WTC11 (cell line): ENCODE data around the gene TBC1D22A. TPM values are rescaled to one million over a fixed set of nuclear protein-coding genes. Genes with fewer than 3 reads are reported as not detected.

Source experiments
- ATAC-seq: fragments of 200-7000 bp; cut with Tn5 transposase; 2 replicates; pipeline ENCODE4 v1.10.0; 2021; ENCODE audit warnings: mild to moderate bottlenecking, moderate library complexity
- CTCF ChIA-PET: fragments of 300-600 bp; sonication (Branson Sonifier 250); formaldehyde crosslinking; loops from one replicate; lab custom pipeline; 2021; ENCODE audit warnings: antibody characterized with exemption; lab: Charles Lee
- POLR2A ChIA-PET: fragments of 350-600 bp; sonication (Branson Sonifier 250); formaldehyde crosslinking; loops from one replicate; lab custom pipeline; 2021; ENCODE audit warnings: antibody characterized with exemption; lab: Charles Lee
- DNase-seq: peaks from one replicate; pipeline ENCODE4 v3.0.0; 2021; ENCODE audit warnings: low spot score
- H3K27ac Mint-ChIP-seq: 2 replicates; pipeline ENCODE4 v1.8.0; 2021; ENCODE audit warnings: mixed read lengths
- H3K27me3 Mint-ChIP-seq: 2 replicates; pipeline ENCODE4 v1.8.0; 2021; ENCODE audit warnings: low read depth, mild to moderate bottlenecking, moderate library complexity, mixed read lengths
- H3K36me3 Mint-ChIP-seq: 2 replicates; pipeline ENCODE4 v1.8.0; 2021; ENCODE audit warnings: mixed read lengths
- H3K4me1 Mint-ChIP-seq: 2 replicates; pipeline ENCODE4 v1.8.0; 2022; ENCODE audit warnings: mixed read lengths
- H3K4me3 Mint-ChIP-seq: 2 replicates; pipeline ENCODE4 v1.8.0; 2021; ENCODE audit warnings: mild to moderate bottlenecking, moderate library complexity, mixed read lengths
- H3K9me3 Mint-ChIP-seq: 2 replicates; pipeline ENCODE4 v1.8.0; 2021; ENCODE audit warnings: mixed read lengths
- ARID4B ChIP-seq: sonication (generic); formaldehyde crosslinking; IDR thresholded peaks from 2 replicates; pipeline ENCODE4 v1.8.0; 2023; ENCODE audit warnings: missing genetic modification reagents, mild to moderate bottlenecking, borderline replicate concordance
- E2F1 ChIP-seq: sonication (generic); formaldehyde crosslinking; IDR thresholded peaks from 2 replicates; pipeline ENCODE4 v1.8.0; 2022; ENCODE audit warnings: mild to moderate bottlenecking, missing genetic modification reagents
- ELF4 ChIP-seq: sonication (generic); formaldehyde crosslinking; IDR thresholded peaks from 2 replicates; pipeline ENCODE4 v1.8.1; 2022; ENCODE audit warnings: low read depth, mild to moderate bottlenecking, moderate library complexity, missing genetic modification reagents
- ERG ChIP-seq: fragments of 250-450 bp; sonication (Bioruptor Pico); IDR thresholded peaks from 2 replicates; pipeline ENCODE4 v1.8.0; 2021; ENCODE audit warnings: mild to moderate bottlenecking
- FOXK1 ChIP-seq: sonication (generic); formaldehyde crosslinking; IDR thresholded peaks from 2 replicates; pipeline ENCODE4 v1.8.0; 2022; ENCODE audit warnings: mild to moderate bottlenecking, moderate library complexity, missing genetic modification reagents
- GTF2I ChIP-seq: fragments of 250-450 bp; sonication (Bioruptor Pico); conservative IDR thresholded peaks from 2 replicates; pipeline ENCODE4 v1.4.0; 2021; ENCODE audit warnings: mild to moderate bottlenecking
- JAZF1 ChIP-seq: fragments of 250-450 bp; sonication (Bioruptor Pico); IDR thresholded peaks from 2 replicates; pipeline ENCODE4 v1.9.0; 2021; ENCODE audit warnings: moderate library complexity, mild to moderate bottlenecking, inconsistent platforms
- JUN ChIP-seq: sonication (generic); formaldehyde crosslinking; IDR thresholded peaks from 2 replicates; pipeline ENCODE4 v1.8.0; 2023; ENCODE audit warnings: mild to moderate bottlenecking, missing genetic modification reagents
- NFE2L1 ChIP-seq: sonication (generic); formaldehyde crosslinking; IDR thresholded peaks from 2 replicates; pipeline ENCODE4 v1.8.1; 2023; ENCODE audit warnings: missing genetic modification reagents
- NR1H2 ChIP-seq: sonication (generic); formaldehyde crosslinking; IDR thresholded peaks from 2 replicates; pipeline ENCODE4 v1.9.0; 2021; ENCODE audit warnings: mild to moderate bottlenecking, moderate library complexity, missing genetic modification reagents
- PREB ChIP-seq: sonication (generic); formaldehyde crosslinking; IDR thresholded peaks from 2 replicates; pipeline ENCODE4 v1.8.1; 2022; ENCODE audit warnings: mild to moderate bottlenecking, missing genetic modification reagents, moderate library complexity, borderline replicate concordance
- STAT6 ChIP-seq: sonication (generic); formaldehyde crosslinking; conservative IDR thresholded peaks from 2 replicates; pipeline ENCODE4 v1.8.1; 2023; ENCODE audit warnings: mild to moderate bottlenecking, low read depth, missing genetic modification reagents, moderate library complexity
- TP53 ChIP-seq: sonication (generic); formaldehyde crosslinking; IDR thresholded peaks from 2 replicates; pipeline ENCODE4 v1.8.1; 2023; ENCODE audit warnings: mild to moderate bottlenecking, missing genetic modification reagents
- ZNF396 ChIP-seq: fragments of 250-450 bp; sonication (Bioruptor Pico); IDR thresholded peaks from 2 replicates; pipeline ENCODE4 v1.8.0; 2021; ENCODE audit warnings: mild to moderate bottlenecking, moderate library complexity, borderline replicate concordance
- ZNF532 ChIP-seq: fragments of 250-450 bp; sonication (Bioruptor Pico); IDR thresholded peaks from 2 replicates; pipeline ENCODE4 v1.9.0; 2021; ENCODE audit warnings: mild to moderate bottlenecking, borderline replicate concordance
- total RNA-seq: library from RNA; stranded (reverse); gene quantifications from 3 replicates; pipeline ENCODE4 v1.2.3, GENCODE V29; 2021

The TBC1D22A gene
- total RNA-seq, 1 experiment from 2014 or later: 18.1 TPM

- no peak for TF ChIP-seq PREB (CRISPR knock-in tag)
- no peak for TF ChIP-seq FOXK1 (CRISPR knock-in tag)
These were observed 247.8 kb downstream of the TBC1D22A start (continued) for GRCh38 chr22:47010211-47010610.

GRCh38 chr22:47011131-47011858, 248.8 kb downstream of the TBC1D22A start:
- peaks cover 13% of the 10 kb centered on the region for H3K4me1 Mint-ChIP-seq
- ATAC-seq (no peak), DNase-seq (no peak)
- TF ChIP-seq GTF2I (CRISPR knock-in tag) (no peak), E2F1 (CRISPR knock-in tag) (no peak), TP53 (no peak), ZNF396 (no peak), NFE2L1 (CRISPR knock-in tag) (no peak), STAT6 (CRISPR knock-in tag) (no peak), JAZF1 (CRISPR knock-in tag) (no peak), JUN (CRISPR knock-in tag) (no peak), ELF4 (CRISPR knock-in tag) (no peak), NR1H2 (CRISPR knock-in tag) (no peak), ERG (CRISPR knock-in tag) (no peak), ARID4B (CRISPR knock-in tag) (no peak), ZNF532 (CRISPR knock-in tag) (no peak)
- ChIA-PET POLR2A (no interaction called here), CTCF (no interaction called here)
- no peak overlapping the region for H3K27ac Mint-ChIP-seq
- no peaks in the 10 kb centered on the region for H3K36me3 Mint-ChIP-seq
- no peaks in the 10 kb centered on the region for H3K9me3 Mint-ChIP-seq
- H3K27me3 Mint-ChIP-seq: no peaks in the 10 kb centered on the region
- no peak overlapping the region for H3K4me3 Mint-ChIP-seq
